GM08714 (cell line): Measurements from ENCODE around the gene MAN1C1.
A peak's percentile ranks its signal among the peaks of the same experiment; 100 is the strongest.
"Not testable (repeated sequence)": the region's sequence is repeated elsewhere in the genome, so short reads cannot be mapped to it uniquely, and the experiment has no call there.

Experiments
- H3K4me3 ChIP-seq: fragments of 200-500 bp; sonication (Bioruptor generic); 2 replicates; pipeline ENCODE4 v1.5.1; 2014; ENCODE audit warnings: mild to moderate bottlenecking, low read length, inconsistent platforms
- ZNF274 ChIP-seq: IDR thresholded peaks from 2 replicates; pipeline ENCODE4 v1.6.1; 2012; ENCODE audit warnings: mild to moderate bottlenecking, low read depth, low read length

Gene MAN1C1

DNA sequence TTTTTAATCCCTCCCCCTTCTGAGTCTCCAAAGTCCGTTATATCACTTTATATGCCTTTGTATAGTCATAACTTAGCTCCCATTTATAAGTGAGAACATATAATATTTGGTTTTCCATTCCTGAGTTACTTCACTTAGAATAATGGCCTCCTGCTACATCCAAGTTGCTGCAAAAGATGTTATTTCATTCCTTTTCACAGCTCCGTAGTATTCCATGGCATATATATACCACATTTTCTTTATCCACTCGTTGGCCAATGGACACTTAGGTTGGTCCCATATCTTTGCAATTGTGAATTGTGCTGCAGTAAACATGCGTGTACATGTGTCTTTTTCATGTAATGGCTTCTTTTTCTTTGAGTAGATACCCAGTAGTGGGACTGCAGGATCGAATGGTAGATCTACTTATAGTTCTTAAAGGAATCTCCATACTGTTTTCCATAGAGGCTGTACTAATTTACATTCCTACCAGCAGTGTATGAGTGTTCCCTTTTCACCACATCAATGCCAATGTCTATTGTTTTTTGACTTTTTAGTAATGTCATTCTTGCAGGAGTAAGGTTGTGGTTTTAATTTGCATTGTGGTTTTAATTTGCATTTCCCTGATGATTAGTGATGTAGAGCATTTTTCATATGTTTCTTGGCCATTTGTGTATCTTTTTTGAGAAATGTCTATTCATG lies 12.3 kb downstream of the MAN1C1 start:
- TF ChIP-seq ZNF274: no peak

GRCh38 chr1:25629836-25630235 lies 13.2 kb downstream of the MAN1C1 start:
- H3K4me3 ChIP-seq: no peak overlapping the region
- no peak for TF ChIP-seq ZNF274

More for the DNA sequence above, 12.3 kb downstream of the MAN1C1 start:
- no peak overlapping the region for H3K4me3 ChIP-seq

GRCh38 chr1:25631750-25632485 lies 15.3 kb downstream of the MAN1C1 start:
- no peak overlapping the region for H3K4me3 ChIP-seq
- TF ChIP-seq ZNF274: no peak

DNA sequence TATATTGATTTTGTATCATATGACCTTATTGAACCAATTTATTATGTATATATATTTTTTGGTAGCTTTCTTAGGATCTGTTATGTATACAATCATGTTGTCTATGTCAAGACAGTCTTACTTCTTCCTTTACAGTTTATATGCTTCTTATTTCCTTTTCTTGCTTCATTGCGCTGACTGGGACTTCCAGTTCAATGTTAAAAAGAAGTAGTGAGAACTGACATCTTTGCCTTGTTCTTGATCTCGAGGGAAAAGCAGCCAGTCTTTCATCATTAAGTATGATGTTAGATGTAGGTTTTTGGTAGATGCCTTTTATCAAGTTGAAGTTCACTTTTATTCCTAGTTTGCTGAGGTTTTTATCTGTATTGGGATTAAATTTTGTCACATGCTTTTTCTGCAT lies 17.5 kb downstream of the MAN1C1 start:
- TF ChIP-seq ZNF274: no peak
- H3K4me3 ChIP-seq: no peak overlapping the region

GRCh38 chr1:25634896-25635295 lies 18.3 kb downstream of the MAN1C1 start:
- H3K4me3 ChIP-seq: no peak overlapping the region
- no peak for TF ChIP-seq ZNF274

DNA sequence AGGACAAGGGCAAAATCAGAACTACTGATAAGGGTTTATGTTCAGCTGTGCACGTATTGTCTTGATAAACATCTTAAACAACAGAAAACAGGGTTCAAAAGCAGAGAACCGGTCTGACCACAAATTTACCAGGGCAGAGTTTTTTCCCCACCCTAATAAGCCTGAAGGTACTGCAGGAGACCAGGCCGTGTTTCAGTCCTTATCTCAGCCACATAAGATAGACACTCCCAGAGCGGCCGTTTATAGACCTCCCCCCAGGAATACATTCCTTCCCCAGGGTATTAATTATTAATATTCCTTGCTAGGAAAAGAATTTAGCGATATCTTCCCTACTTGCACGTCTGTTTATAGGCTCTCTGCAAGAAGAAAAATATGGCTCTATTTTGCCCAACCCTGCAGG lies 19.6 kb downstream of the MAN1C1 start:
- H3K4me3 ChIP-seq: not testable (repeated sequence)

DNA sequence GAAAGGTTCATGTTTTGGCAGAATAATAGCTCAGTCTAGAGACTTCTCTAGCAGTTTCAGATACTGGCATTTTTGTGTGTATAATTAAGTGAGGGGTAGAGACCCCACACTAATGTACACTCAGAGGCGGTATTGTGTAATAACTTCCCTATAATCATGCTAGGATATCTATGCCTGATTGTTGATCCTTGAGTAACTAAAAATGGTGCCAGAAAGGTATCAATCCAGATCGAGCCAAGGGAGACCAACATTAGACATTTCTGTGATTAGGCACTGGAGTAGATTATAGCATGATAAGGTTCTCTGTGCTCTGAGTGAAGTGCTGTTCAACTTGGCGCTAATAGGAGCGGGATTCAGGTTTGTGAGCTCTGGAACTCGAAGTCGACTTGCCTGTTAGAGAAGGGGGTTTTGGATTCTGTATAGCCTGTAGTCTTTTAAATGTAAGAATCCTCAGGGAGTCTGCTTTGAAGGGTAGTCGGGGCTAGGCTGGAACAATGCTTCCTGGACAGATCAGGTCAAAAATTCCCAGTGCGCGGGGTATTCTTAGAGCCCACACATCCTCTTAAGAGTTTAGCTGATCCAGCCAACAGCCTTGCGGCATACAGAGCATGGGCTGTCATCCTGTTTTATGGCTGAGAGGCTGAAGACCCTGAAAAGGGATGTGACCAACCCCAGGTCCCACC lies 24.2 kb downstream of the MAN1C1 start:
- H3K4me3 ChIP-seq: no peak overlapping the region
- TF ChIP-seq ZNF274: no peak

- H3K4me3 ChIP-seq: no peak overlapping the region
- no peak for TF ChIP-seq ZNF274
Observed at GRCh38 chr1:25641329-25641725, 24.7 kb downstream of the MAN1C1 start.

DNA sequence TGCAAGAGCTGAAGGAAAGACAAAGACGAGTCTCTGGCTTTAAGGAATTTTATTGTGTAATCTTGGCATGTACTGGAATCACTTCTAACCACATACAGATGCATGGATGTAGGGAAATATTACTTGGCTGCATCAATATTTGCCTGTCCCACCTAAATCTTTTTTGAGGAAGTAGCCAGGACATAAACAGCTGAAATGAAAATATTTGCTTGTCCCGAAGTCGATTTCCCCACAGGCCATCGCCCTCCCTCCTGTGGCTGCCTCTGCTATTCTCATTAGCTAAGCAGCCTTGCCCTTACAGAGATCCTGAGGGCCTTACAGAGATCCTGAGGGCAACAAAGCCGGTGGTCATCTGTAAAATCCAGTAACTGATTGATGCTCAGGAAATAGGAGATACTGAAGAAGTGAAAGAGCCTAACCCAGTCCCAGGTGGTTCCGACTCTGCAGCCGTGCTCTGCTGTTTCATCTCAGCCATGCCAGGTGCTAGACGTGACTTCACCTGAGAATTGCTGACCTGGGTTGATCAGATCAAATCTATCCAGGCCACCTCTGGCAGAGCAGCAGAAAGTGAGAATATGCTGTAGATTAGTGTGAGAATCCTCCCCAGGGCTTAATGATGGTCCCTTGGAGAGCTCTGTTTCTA lies 25.5 kb downstream of the MAN1C1 start:
- TF ChIP-seq ZNF274: no peak
- no peak overlapping the region for H3K4me3 ChIP-seq

- TF ChIP-seq ZNF274: no peak
- peak overlapping the region; percentile 14; the same call in 1 of the 2 replicates for H3K4me3 ChIP-seq
Observed at GRCh38 chr1:25642574-25643108, 26.1 kb downstream of the MAN1C1 start.

- no peak overlapping the region for H3K4me3 ChIP-seq
- no peak for TF ChIP-seq ZNF274
Observed at GRCh38 chr1:25643929-25644328, 27.3 kb downstream of the MAN1C1 start.

- H3K4me3 ChIP-seq: no peak overlapping the region
- no peak for TF ChIP-seq ZNF274
Observed at GRCh38 chr1:25644962-25645361, 28.4 kb downstream of the MAN1C1 start.

GRCh38 chr1:25645637-25646400 lies 29.2 kb downstream of the MAN1C1 start:
- TF ChIP-seq ZNF274: no peak
- H3K4me3 ChIP-seq: no peak overlapping the region

GRCh38 chr1:25647106-25647505 lies 30.5 kb downstream of the MAN1C1 start:
- no peak overlapping the region for H3K4me3 ChIP-seq
- TF ChIP-seq ZNF274: no peak
